Endothelial cell (in vitro differentiated cells): ENCODE data around the gene FBXW8. TPM values are rescaled to one million over a fixed set of nuclear protein-coding genes. Genes with fewer than 3 reads are reported as not detected.

Source experiments
- DNase-seq: peaks from one replicate; pipeline ENCODE4 v3.0.0; 2021; ENCODE audit warnings: low spot score
- H3K27ac Mint-ChIP-seq: one replicate; pipeline ENCODE4 v1.8.0; 2021; ENCODE audit warnings: mixed read lengths, inconsistent platforms; ENCODE audit not compliant: unreplicated experiment
- H3K27me3 Mint-ChIP-seq: one replicate; pipeline ENCODE4 v1.8.0; 2021; ENCODE audit warnings: mild to moderate bottlenecking, moderate library complexity, mixed read lengths, inconsistent platforms; ENCODE audit not compliant: unreplicated experiment
- H3K36me3 Mint-ChIP-seq: one replicate; pipeline ENCODE4 v1.8.0; 2021; ENCODE audit warnings: mild to moderate bottlenecking, low read depth, mixed read lengths, inconsistent platforms; ENCODE audit not compliant: unreplicated experiment
- H3K4me1 Mint-ChIP-seq: one replicate; pipeline ENCODE4 v1.8.0; 2021; ENCODE audit warnings: mild to moderate bottlenecking, mixed read lengths, inconsistent platforms; ENCODE audit not compliant: unreplicated experiment
- H3K4me3 Mint-ChIP-seq: one replicate; pipeline ENCODE4 v1.8.0; 2021; ENCODE audit warnings: mild to moderate bottlenecking, mixed read lengths, inconsistent platforms; ENCODE audit not compliant: unreplicated experiment
- H3K9me3 Mint-ChIP-seq: one replicate; pipeline ENCODE4 v1.8.0; 2021; ENCODE audit warnings: mixed read lengths, inconsistent platforms; ENCODE audit not compliant: unreplicated experiment
- CTCF ChIP-seq: fragments of 200-600 bp; sonication (generic); IDR thresholded peaks from one replicate; pipeline ENCODE4 v1.5.0; 2021; ENCODE audit warnings: antibody characterized with exemption; ENCODE audit not compliant: unreplicated experiment
- total RNA-seq: library from RNA; stranded (reverse); fragmentation: NEBNext Ultra II Directional; extraction: Animal tissue kit (Norgen Biotek cat#: 25700); gene quantifications from one replicate; pipeline ENCODE4 v1.2.1, GENCODE V29; 2021; ENCODE audit not compliant: unreplicated experiment

FBXW8 gene
- total RNA-seq, 1 donor from 2014 or later = 17.8 TPM

- Mint-ChIP-seq H3K27me3 (peaks cover 3% of the 10 kb centered on the region), H3K4me3 (no peak overlapping the region), H3K36me3 (peaks cover 18% of the 10 kb centered on the region), H3K9me3 (no peaks in the 10 kb centered on the region), H3K27ac (no peak overlapping the region), H3K4me1 (peaks cover 2% of the 10 kb centered on the region)
- no peak for TF ChIP-seq CTCF
- DNase-seq = no peak
Observed at GRCh38 chr12:116968986-116969385, 58.2 kb downstream of the FBXW8 start.

- Mint-ChIP-seq H3K9me3 (no peaks in the 10 kb centered on the region), H3K4me3 (no peak overlapping the region), H3K36me3 (peaks cover 14% of the 10 kb centered on the region), H3K27me3 (peaks cover 3% of the 10 kb centered on the region), H3K27ac (no peak overlapping the region), H3K4me1 (no peaks in the 10 kb centered on the region)
- DNase-seq = no peak
- TF ChIP-seq CTCF = no peak
Observed at GRCh38 chr12:116969615-116970585, 59.1 kb downstream of the FBXW8 start.

- Mint-ChIP-seq H3K36me3 (peaks cover 12% of the 10 kb centered on the region), H3K9me3 (no peaks in the 10 kb centered on the region), H3K27ac (no peak overlapping the region), H3K4me1 (no peaks in the 10 kb centered on the region), H3K27me3 (peaks cover 3% of the 10 kb centered on the region), H3K4me3 (no peak overlapping the region)
- TF ChIP-seq CTCF = no peak
- no peak for DNase-seq
Observed at GRCh38 chr12:116971222-116971621, 60.5 kb downstream of the FBXW8 start.

- Mint-ChIP-seq H3K27me3 (peaks cover 3% of the 10 kb centered on the region), H3K4me1 (peaks cover 29% of the 10 kb centered on the region), H3K9me3 (no peaks in the 10 kb centered on the region), H3K27ac (no peak overlapping the region), H3K4me3 (no peak overlapping the region), H3K36me3 (peaks cover 10% of the 10 kb centered on the region)
- DNase-seq = no peak
- TF ChIP-seq CTCF = no peak
Observed at GRCh38 chr12:116975779-116976393, 65.1 kb downstream of the FBXW8 start.
